Thoracic aorta (tissue), 2 donors: ENCODE results near the gene ID1. TPM values are rescaled to one million over a fixed set of nuclear protein-coding genes. Genes with fewer than 3 reads are reported as not detected.
A peak's percentile ranks its signal among the peaks of the same experiment; 100 is the strongest.

Experiments
- ATAC-seq: fragments of 150-250 bp; one replicate; pipeline ENCODE4 v1.8.0; 2017; ENCODE audit warnings: low read depth; ENCODE audit not compliant: insufficient number of reproducible peaks, low FRiP score
- DNase-seq: peaks from one replicate; pipeline ENCODE4 v3.0.0-alpha.2; 2020; ENCODE audit warnings: low spot score
- H3K27ac ChIP-seq, 2 donors: fragments of 200-600 bp; sonication (generic); 1 replicate in 1 of 2; 2 replicates in 1 of 2; pipeline ENCODE4 v1.5.1; 2016; ENCODE audit warnings: mild to moderate bottlenecking in 2 of 2, moderate library complexity in 2 of 2
- H3K27me3 ChIP-seq: fragments of 200-600 bp; sonication (generic); replicated peaks from 2 replicates; pipeline ENCODE4 v1.6.0; 2016; ENCODE audit warnings: mild to moderate bottlenecking; ENCODE audit not compliant: insufficient read depth
- H3K36me3 ChIP-seq: fragments of 200-600 bp; sonication (generic); one replicate; pipeline ENCODE4 v1.5.1; 2016
- H3K4me1 ChIP-seq, 2 donors: fragments of 200-600 bp; sonication (generic); 1 replicate in 1 of 2; 2 replicates in 1 of 2; pipeline versions ENCODE4 v1.5.1 to v1.6.0; 2016; ENCODE audit warnings: low read depth in 2 of 2, mild to moderate bottlenecking in 1 of 2; ENCODE audit not compliant: control insufficient read depth in 1 of 2
- H3K4me3 ChIP-seq: fragments of 200-600 bp; sonication (generic); 2 replicates; pipeline ENCODE4 v1.5.1; 2016; ENCODE audit warnings: mild to moderate bottlenecking
- H3K9me3 ChIP-seq: fragments of 200-600 bp; sonication (generic); 2 replicates; pipeline ENCODE4 v1.5.1; 2016
- CTCF ChIP-seq: fragments of 200-600 bp; sonication (generic); IDR thresholded peaks from one replicate; pipeline ENCODE4 v1.5.1; 2019; ENCODE audit warnings: antibody characterized with exemption
- total RNA-seq, 2 donors: library from RNA; depleted of rRNA; stranded (reverse); fragments of >200 nt; gene quantifications; one replicate each; pipeline versions ENCODE4 v1.1.0 to v1.2.3, GENCODE V29; 2016

Gene ID1
- total RNA-seq, 2 donors from 2014 or later = 310 to 944 TPM

GRCh38 chr20:31562241-31562640 is 42.8 kb upstream of the ID1 start:
- peaks cover 19% of the 10 kb centered on the region for H3K36me3 ChIP-seq

GRCh38 chr20:31564284-31564683 is 40.8 kb upstream of the ID1 start:
- H3K36me3 ChIP-seq = peaks cover 19% of the 10 kb centered on the region
- no peak overlapping the region for H3K27ac ChIP-seq
- peaks cover 4 to 43% of the 10 kb centered on the region in 2 donors for H3K4me1 ChIP-seq
- no peak for TF ChIP-seq CTCF
- DNase-seq = no peak
- no peak for ATAC-seq
- no peaks in the 10 kb centered on the region for H3K27me3 ChIP-seq
- H3K9me3 ChIP-seq = no peaks in the 10 kb centered on the region
- H3K4me3 ChIP-seq = no peak overlapping the region

More at GRCh38 chr20:31562241-31562640, 42.8 kb upstream of the ID1 start:
- H3K9me3 ChIP-seq = no peaks in the 10 kb centered on the region
- peaks cover 4 to 29% of the 10 kb centered on the region in 2 donors for H3K4me1 ChIP-seq
- peak overlapping the region in 1 of 2 donors; percentile 87 for H3K27ac ChIP-seq
- TF ChIP-seq CTCF = no peak
- H3K27me3 ChIP-seq = no peaks in the 10 kb centered on the region
- DNase-seq (no peak), ATAC-seq (no peak)
- no peak overlapping the region for H3K4me3 ChIP-seq

GRCh38 chr20:31565699-31566318 is 39.3 kb upstream of the ID1 start:
- no peak for TF ChIP-seq CTCF
- Histone ChIP-seq H3K4me1 (peaks cover 0 to 45% of the 10 kb centered on the region in 2 donors), H3K9me3 (no peaks in the 10 kb centered on the region), H3K36me3 (peaks cover 19% of the 10 kb centered on the region), H3K27me3 (no peaks in the 10 kb centered on the region), H3K27ac (no peak overlapping the region), H3K4me3 (no peak overlapping the region)
- no peak for DNase-seq
- no peak for ATAC-seq

- no peak overlapping the region for H3K4me3 ChIP-seq
- H3K27me3 ChIP-seq = no peaks in the 10 kb centered on the region
- ATAC-seq (no peak), DNase-seq (no peak)
- peaks cover 0 to 43% of the 10 kb centered on the region in 2 donors for H3K4me1 ChIP-seq
- H3K9me3 ChIP-seq = no peaks in the 10 kb centered on the region
- TF ChIP-seq CTCF = no peak
- H3K27ac ChIP-seq = no peak overlapping the region
- H3K36me3 ChIP-seq = peaks cover 19% of the 10 kb centered on the region
These were observed 38.8 kb upstream of the ID1 start for GRCh38 chr20:31566319-31566657.

- Histone ChIP-seq H3K27me3 (no peaks in the 10 kb centered on the region), H3K4me3 (no peak overlapping the region), H3K9me3 (no peaks in the 10 kb centered on the region), H3K36me3 (peaks cover 15% of the 10 kb centered on the region), H3K4me1 (peaks cover 0 to 38% of the 10 kb centered on the region in 2 donors), H3K27ac (no peak overlapping the region)
- no peak for TF ChIP-seq CTCF
- no peak for DNase-seq
- ATAC-seq = no peak
These were observed 38.3 kb upstream of the ID1 start for GRCh38 chr20:31566658-31567379.
